Nephron progenitor cell (in vitro differentiated cells): ENCODE measurements around the gene MCF2L.

Source experiments
- DNase-seq: peaks from one replicate; pipeline ENCODE4 v3.0.0; 2021
- H3K27ac Mint-ChIP-seq: 2 replicates; pipeline ENCODE4 v1.8.0; 2021; ENCODE audit warnings: mild to moderate bottlenecking, moderate library complexity, mixed read lengths
- H3K27me3 Mint-ChIP-seq: 2 replicates; pipeline ENCODE4 v1.8.0; 2021; ENCODE audit warnings: mild to moderate bottlenecking, low read depth, mixed read lengths; ENCODE audit not compliant: poor library complexity
- H3K36me3 Mint-ChIP-seq: 2 replicates; pipeline ENCODE4 v1.8.0; 2021; ENCODE audit warnings: low read depth, mixed read lengths
- H3K4me1 Mint-ChIP-seq: 2 replicates; pipeline ENCODE4 v1.8.0; 2021; ENCODE audit warnings: mixed read lengths
- H3K4me3 Mint-ChIP-seq: 2 replicates; pipeline ENCODE4 v1.8.0; 2021; ENCODE audit warnings: mild to moderate bottlenecking, moderate library complexity, mixed read lengths
- H3K9me3 Mint-ChIP-seq: 2 replicates; pipeline ENCODE4 v1.8.0; 2021; ENCODE audit warnings: mild to moderate bottlenecking, moderate library complexity, mixed read lengths
- TF ChIP-seq, protein P1 (sequence below): fragments of 200-600 bp; sonication (generic); IDR thresholded peaks from 2 replicates; pipeline ENCODE4 v1.5.0; 2021; ENCODE audit warnings: antibody characterized with exemption

MCF2L gene

GRCh38 chr13:113141601-113141970 lies 172.6 kb downstream of the MCF2L start:
- Mint-ChIP-seq H3K27me3 (peaks cover 25% of the 10 kb centered on the region), H3K27ac (peak overlapping the region; percentile 42), H3K4me1 (peaks cover 11% of the 10 kb centered on the region), H3K36me3 (no peaks in the 10 kb centered on the region), H3K9me3 (no peaks in the 10 kb centered on the region), H3K4me3 (no peak overlapping the region)
- TF ChIP-seq, protein P1, sequence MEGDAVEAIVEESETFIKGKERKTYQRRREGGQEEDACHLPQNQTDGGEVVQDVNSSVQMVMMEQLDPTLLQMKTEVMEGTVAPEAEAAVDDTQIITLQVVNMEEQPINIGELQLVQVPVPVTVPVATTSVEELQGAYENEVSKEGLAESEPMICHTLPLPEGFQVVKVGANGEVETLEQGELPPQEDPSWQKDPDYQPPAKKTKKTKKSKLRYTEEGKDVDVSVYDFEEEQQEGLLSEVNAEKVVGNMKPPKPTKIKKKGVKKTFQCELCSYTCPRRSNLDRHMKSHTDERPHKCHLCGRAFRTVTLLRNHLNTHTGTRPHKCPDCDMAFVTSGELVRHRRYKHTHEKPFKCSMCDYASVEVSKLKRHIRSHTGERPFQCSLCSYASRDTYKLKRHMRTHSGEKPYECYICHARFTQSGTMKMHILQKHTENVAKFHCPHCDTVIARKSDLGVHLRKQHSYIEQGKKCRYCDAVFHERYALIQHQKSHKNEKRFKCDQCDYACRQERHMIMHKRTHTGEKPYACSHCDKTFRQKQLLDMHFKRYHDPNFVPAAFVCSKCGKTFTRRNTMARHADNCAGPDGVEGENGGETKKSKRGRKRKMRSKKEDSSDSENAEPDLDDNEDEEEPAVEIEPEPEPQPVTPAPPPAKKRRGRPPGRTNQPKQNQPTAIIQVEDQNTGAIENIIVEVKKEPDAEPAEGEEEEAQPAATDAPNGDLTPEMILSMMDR = no peak
- no peak for DNase-seq

GRCh38 chr13:113142876-113143275 lies 173.9 kb downstream of the MCF2L start:
- Mint-ChIP-seq H3K27ac (no peak overlapping the region), H3K27me3 (peaks cover 21% of the 10 kb centered on the region), H3K36me3 (no peaks in the 10 kb centered on the region), H3K4me3 (no peak overlapping the region), H3K4me1 (peaks cover 11% of the 10 kb centered on the region), H3K9me3 (no peaks in the 10 kb centered on the region)
- DNase-seq = no peak
- TF ChIP-seq, protein P1 = no peak

- no peak for DNase-seq
- Mint-ChIP-seq H3K4me3 (no peak overlapping the region), H3K27ac (no peak overlapping the region), H3K27me3 (peaks cover 17% of the 10 kb centered on the region), H3K9me3 (no peaks in the 10 kb centered on the region), H3K4me1 (peaks cover 11% of the 10 kb centered on the region), H3K36me3 (no peaks in the 10 kb centered on the region)
- TF ChIP-seq, protein P1 = no peak
These were observed 174.6 kb downstream of the MCF2L start for GRCh38 chr13:113143466-113144254.

GRCh38 chr13:113144255-113144629 lies 175.2 kb downstream of the MCF2L start:
- H3K27ac Mint-ChIP-seq = no peak overlapping the region
- H3K27me3 Mint-ChIP-seq = peaks cover 14% of the 10 kb centered on the region
- no peak overlapping the region for H3K4me3 Mint-ChIP-seq
- H3K9me3 Mint-ChIP-seq = no peaks in the 10 kb centered on the region
- H3K36me3 Mint-ChIP-seq = no peaks in the 10 kb centered on the region
- TF ChIP-seq, protein P1 = no peak
- DNase-seq = no peak
- peaks cover 5% of the 10 kb centered on the region for H3K4me1 Mint-ChIP-seq

- TF ChIP-seq, protein P1 = no peak
- Mint-ChIP-seq H3K4me3 (no peak overlapping the region), H3K36me3 (no peaks in the 10 kb centered on the region), H3K27me3 (peaks cover 17% of the 10 kb centered on the region), H3K4me1 (peaks cover 6% of the 10 kb centered on the region), H3K27ac (no peak overlapping the region), H3K9me3 (no peaks in the 10 kb centered on the region)
- no peak for DNase-seq
These were observed 176.5 kb downstream of the MCF2L start for GRCh38 chr13:113145496-113145895.
